WTC11 (cell line): Measurements from ENCODE around the gene ABCG1.

ENCODE experiments used
- CREM ChIP-seq: sonication (generic); formaldehyde crosslinking; IDR thresholded peaks from 2 replicates; pipeline ENCODE4 v1.8.1; 2022; ENCODE audit warnings: mild to moderate bottlenecking, missing genetic modification reagents, moderate library complexity
- CTCF ChIP-seq: fragments of 200-600 bp; IDR thresholded peaks from 2 replicates; pipeline ENCODE4 v1.8.0; 2022; ENCODE audit warnings: antibody characterized with exemption
- GRHL2 ChIP-seq: fragments of 250-450 bp; sonication (Bioruptor Pico); IDR thresholded peaks from 2 replicates; pipeline ENCODE4 v1.8.0; 2022; ENCODE audit warnings: mild to moderate bottlenecking, moderate library complexity; ENCODE audit not compliant: insufficient replicate concordance, severe bottlenecking
- NR2C2 ChIP-seq: sonication (generic); formaldehyde crosslinking; IDR thresholded peaks from 2 replicates; pipeline ENCODE4 v1.8.0; 2022; ENCODE audit warnings: mild to moderate bottlenecking, missing genetic modification reagents
- RELA ChIP-seq: sonication (generic); formaldehyde crosslinking; IDR thresholded peaks from 2 replicates; pipeline ENCODE4 v1.8.1; 2022; ENCODE audit warnings: missing genetic modification reagents, mild to moderate bottlenecking, borderline replicate concordance
- TEAD4 ChIP-seq: sonication (generic); formaldehyde crosslinking; IDR thresholded peaks from 2 replicates; pipeline ENCODE4 v1.8.0; 2022; ENCODE audit warnings: mild to moderate bottlenecking, missing genetic modification reagents

- TF ChIP-seq CREM (CRISPR knock-in tag) = no peak
- no peak for TF ChIP-seq RELA
- TF ChIP-seq CTCF = no peak
- TF ChIP-seq TEAD4 (CRISPR knock-in tag) = no peak
- no peak for TF ChIP-seq GRHL2 (CRISPR knock-in tag)
- TF ChIP-seq NR2C2 (CRISPR knock-in tag) = no peak
Observed at GRCh38 chr21:42228709-42229220, 9.8 kb downstream of the ABCG1 start.
